VCaP (cell line): ENCODE results near the gene THOC1.

Source experiments
- H3K27ac ChIP-seq: fragments of 450-650 bp; 2 replicates; pipeline ENCODE4 v1.5.1; 2017
- TF ChIP-seq, protein P1 (sequence below): fragments of 450-650 bp; conservative IDR thresholded peaks from 2 replicates; pipeline ENCODE4 v1.5.1; 2017; ENCODE audit warnings: mild to moderate bottlenecking, moderate library complexity

The THOC1 gene

DNA sequence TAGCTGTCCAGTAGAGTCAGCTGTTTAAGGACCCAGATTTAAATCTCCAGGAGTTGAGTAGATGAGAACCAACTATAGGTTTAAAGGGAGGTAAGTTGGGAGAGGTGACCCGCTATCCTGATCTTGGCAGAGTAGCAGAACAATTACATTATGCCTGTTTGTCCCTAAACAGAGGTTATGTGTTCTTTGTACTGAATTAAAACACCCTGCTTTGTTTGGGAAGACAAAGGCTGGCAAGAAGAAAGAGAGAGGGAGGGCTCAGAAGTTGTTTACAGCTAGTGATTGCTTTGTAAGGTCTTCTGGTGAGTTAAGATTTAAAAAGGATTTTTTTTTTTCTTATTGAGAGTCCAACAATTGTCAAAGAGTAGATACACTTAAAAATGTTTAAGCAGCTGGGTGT is 72.2 kb downstream of the THOC1 start:
- TF ChIP-seq, protein P1, sequence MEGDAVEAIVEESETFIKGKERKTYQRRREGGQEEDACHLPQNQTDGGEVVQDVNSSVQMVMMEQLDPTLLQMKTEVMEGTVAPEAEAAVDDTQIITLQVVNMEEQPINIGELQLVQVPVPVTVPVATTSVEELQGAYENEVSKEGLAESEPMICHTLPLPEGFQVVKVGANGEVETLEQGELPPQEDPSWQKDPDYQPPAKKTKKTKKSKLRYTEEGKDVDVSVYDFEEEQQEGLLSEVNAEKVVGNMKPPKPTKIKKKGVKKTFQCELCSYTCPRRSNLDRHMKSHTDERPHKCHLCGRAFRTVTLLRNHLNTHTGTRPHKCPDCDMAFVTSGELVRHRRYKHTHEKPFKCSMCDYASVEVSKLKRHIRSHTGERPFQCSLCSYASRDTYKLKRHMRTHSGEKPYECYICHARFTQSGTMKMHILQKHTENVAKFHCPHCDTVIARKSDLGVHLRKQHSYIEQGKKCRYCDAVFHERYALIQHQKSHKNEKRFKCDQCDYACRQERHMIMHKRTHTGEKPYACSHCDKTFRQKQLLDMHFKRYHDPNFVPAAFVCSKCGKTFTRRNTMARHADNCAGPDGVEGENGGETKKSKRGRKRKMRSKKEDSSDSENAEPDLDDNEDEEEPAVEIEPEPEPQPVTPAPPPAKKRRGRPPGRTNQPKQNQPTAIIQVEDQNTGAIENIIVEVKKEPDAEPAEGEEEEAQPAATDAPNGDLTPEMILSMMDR, result no peak

DNA sequence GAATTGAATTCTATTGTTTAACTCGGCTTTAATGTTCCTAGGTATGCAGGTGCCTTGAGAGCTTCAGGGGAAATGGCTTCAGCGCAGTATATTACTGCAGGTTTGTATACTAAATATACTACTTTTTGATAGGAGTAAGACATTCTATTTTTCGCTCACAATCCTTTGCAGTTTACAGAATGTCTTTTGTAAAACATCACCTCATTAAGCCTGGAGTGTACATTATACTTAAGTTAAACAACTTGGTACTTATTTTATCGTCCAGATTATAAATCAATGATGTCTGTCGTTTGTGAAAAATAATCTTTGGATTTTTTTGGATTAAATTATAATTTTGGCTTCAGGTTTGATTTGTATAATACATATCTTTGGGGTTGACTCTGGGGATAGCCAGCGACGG is 75.0 kb downstream of the THOC1 start:
- TF ChIP-seq, protein P1, result no peak
- H3K27ac ChIP-seq, result no peak overlapping the region

More for the DNA sequence above, 72.2 kb downstream of the THOC1 start:
- H3K27ac ChIP-seq, result no peak overlapping the region

DNA sequence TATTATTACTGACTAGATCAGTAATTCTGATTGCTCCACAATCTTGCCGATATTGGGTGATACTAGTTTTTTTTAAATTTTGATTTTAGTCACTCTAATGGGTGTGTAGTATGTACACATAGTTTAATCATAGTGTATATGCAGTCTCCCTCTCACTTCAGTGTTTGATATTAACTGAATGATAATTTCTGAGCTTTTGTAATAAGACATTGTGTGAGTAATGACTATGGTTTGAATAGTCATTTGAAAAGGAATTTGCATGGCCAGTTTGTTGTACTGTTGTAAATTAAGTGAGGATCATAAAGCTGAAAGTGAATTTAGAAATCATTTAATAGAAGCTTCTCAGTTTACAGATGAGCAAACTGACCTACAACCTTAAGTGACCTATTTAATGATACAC is 76.1 kb downstream of the THOC1 start:
- H3K27ac ChIP-seq, result peak overlapping the region; percentile 25
- TF ChIP-seq, protein P1, result no peak

DNA sequence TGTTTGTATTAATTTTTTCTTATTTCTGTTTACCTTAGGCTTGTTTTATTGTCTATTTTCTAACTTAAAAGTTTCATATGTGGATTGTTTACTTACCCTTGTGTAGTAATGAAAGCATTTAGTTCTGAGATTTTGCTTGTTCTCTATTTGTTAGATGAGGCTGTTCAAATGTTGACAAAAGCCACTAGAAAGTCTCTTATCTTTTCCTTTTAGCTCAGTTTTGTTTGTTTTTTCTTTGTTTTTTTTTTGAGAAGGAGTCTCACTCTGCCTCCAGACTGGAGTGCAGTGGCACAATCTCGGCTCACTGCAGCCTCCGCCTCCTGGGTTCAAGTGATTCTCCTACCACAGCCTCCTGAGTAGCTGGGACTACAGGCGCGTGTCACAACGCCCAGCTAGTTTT is 78.6 kb downstream of the THOC1 start:
- TF ChIP-seq, protein P1, result no peak
- peak overlapping the region; percentile 63 for H3K27ac ChIP-seq

DNA sequence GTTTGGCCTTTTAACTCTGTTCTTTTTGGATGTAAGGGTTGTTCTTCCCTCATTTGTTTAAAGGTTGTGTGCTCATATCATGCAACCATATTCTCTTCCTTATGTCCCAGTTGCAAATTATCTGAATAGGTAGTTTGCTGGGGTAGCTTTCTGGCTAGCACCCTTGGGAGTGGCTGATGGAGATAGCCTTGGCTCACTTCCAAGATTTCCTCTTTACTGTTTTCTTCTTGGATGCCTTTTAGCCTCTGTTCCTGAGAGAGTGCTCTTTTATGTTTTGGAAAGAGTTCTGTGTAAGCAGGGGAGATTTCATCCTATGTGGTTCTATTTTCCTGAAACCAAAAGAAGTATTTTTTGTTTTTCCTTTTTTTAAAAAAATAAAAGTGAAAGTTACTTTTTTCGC is 84.1 kb downstream of the THOC1 start:
- TF ChIP-seq, protein P1, result no peak
- peak overlapping the region; percentile 54 for H3K27ac ChIP-seq

DNA sequence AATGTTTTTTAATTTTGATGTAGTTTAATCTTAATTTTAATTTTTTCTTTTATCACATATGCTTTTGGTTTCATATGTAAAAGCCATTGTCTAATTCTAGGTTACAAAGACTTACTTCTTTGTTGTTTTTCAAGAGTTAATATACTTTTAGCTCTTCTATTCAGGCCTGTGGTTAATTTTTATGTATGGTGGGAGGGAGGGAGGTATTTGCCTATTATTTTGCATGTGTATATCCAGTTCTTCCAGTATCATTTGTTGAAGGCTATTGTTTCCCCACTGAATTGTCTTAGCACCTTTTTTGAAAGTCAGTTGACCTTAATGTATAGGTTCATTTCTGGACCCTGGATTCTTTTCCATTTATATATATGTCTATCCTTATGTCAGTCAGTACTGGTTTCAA is 86.1 kb downstream of the THOC1 start:
- no peak overlapping the region for H3K27ac ChIP-seq
- TF ChIP-seq, protein P1, result no peak

DNA sequence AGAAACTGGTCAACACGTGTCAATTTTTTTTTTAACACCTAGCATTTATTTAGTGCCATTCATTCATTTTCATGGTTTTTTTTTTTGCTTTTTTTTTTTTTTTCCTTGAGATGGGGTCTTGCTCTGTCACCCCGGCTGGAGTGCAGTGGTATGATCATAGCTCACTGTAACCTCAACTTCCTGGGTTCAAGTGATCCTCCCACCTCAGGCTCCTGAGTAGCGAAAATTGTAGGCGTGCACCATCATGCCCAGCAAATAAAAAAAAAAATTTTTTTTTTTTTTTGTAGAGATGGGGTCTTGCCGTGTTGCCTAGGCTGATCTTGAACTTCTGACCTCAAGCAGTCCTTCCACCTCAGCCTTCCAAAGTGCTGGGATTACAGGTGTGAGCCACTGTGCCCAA is 88.3 kb downstream of the THOC1 start:
- H3K27ac ChIP-seq, result no peak overlapping the region
- TF ChIP-seq, protein P1, result no peak

DNA sequence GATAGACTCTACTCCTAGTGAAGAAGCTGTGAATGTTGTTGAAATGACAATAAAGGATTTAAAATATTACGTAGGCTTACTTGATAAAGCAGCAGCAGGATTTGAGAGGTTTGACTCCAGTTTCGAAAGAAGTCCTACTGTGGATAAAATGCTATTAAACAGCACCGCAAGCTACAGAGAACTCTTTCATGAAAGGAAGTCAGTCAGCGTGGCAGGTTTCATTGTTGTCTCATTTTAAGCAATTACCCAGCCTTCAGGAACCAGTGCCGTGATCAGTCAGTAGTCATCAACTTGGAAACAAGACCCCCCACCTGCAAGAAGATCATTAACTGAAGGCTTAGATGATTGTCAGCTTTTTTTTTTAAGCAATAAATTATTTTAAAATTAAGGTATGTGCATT is 95.5 kb downstream of the THOC1 start:
- TF ChIP-seq, protein P1, result no peak
- H3K27ac ChIP-seq, result no peak overlapping the region
